ENCODE data around the gene P2RY14. TPM values are rescaled to one million over a fixed set of nuclear protein-coding genes. Genes with fewer than 3 reads are reported as not detected.

The P2RY14 gene
- total RNA-seq, 1 donor from 2014 or later, result not detected

GRCh38 chr3:151219056-151219455 is 59.3 kb downstream of the P2RY14 start:
- Mint-ChIP-seq H3K27me3 (ENCODE audit: low read depth) (no peaks in the 10 kb centered on the region), H3K27ac (ENCODE audit: unreplicated experiment) (no peak overlapping the region), H3K4me3 (ENCODE audit: unreplicated experiment) (no peak overlapping the region), H3K36me3 (ENCODE audit: low read depth) (no peaks in the 10 kb centered on the region), H3K4me1 (ENCODE audit: low read depth) (peaks cover 39% of the 10 kb centered on the region), H3K9me3 (ENCODE audit: low read depth) (peaks cover 9% of the 10 kb centered on the region)
- no peak for DNase-seq (ENCODE audit: low spot score)
- TF ChIP-seq CTCF (IDR thresholded peaks at IDR 0.05), result no peak

- Mint-ChIP-seq H3K27me3 (ENCODE audit: low read depth) (no peaks in the 10 kb centered on the region), H3K27ac (ENCODE audit: unreplicated experiment) (no peak overlapping the region), H3K4me3 (ENCODE audit: unreplicated experiment) (no peak overlapping the region)
These were observed 60.2 kb downstream of the P2RY14 start for GRCh38 chr3:151218136-151218535.

GRCh38 chr3:151216641-151217607 is 61.4 kb downstream of the P2RY14 start:
- no peak for TF ChIP-seq CTCF (IDR thresholded peaks at IDR 0.05)
- Mint-ChIP-seq H3K9me3 (ENCODE audit: low read depth) (peaks cover 8% of the 10 kb centered on the region), H3K4me3 (ENCODE audit: unreplicated experiment) (no peak overlapping the region), H3K36me3 (ENCODE audit: low read depth) (no peaks in the 10 kb centered on the region), H3K4me1 (ENCODE audit: low read depth) (peaks cover 39% of the 10 kb centered on the region), H3K27ac (ENCODE audit: unreplicated experiment) (peak overlapping the region; percentile 77), H3K27me3 (ENCODE audit: low read depth) (no peaks in the 10 kb centered on the region)
- DNase-seq (ENCODE audit: low spot score), result no peak

More at GRCh38 chr3:151218136-151218535, 60.2 kb downstream of the P2RY14 start:
- H3K36me3 Mint-ChIP-seq (ENCODE audit: low read depth), result no peaks in the 10 kb centered on the region
- no peak for DNase-seq (ENCODE audit: low spot score)
- peaks cover 9% of the 10 kb centered on the region for H3K9me3 Mint-ChIP-seq (ENCODE audit: low read depth)
- H3K4me1 Mint-ChIP-seq (ENCODE audit: low read depth), result peaks cover 39% of the 10 kb centered on the region
- TF ChIP-seq CTCF (IDR thresholded peaks at IDR 0.05), result no peak

GRCh38 chr3:151214459-151214858 is 63.9 kb downstream of the P2RY14 start:
- H3K9me3 Mint-ChIP-seq (ENCODE audit: low read depth), result no peaks in the 10 kb centered on the region
- peaks cover 48% of the 10 kb centered on the region for H3K4me1 Mint-ChIP-seq (ENCODE audit: low read depth)
- H3K4me3 Mint-ChIP-seq (ENCODE audit: unreplicated experiment), result no peak overlapping the region
- H3K36me3 Mint-ChIP-seq (ENCODE audit: low read depth), result no peaks in the 10 kb centered on the region
- no peak for DNase-seq (ENCODE audit: low spot score)
- no peak for TF ChIP-seq CTCF (IDR thresholded peaks at IDR 0.05)
- H3K27ac Mint-ChIP-seq (ENCODE audit: unreplicated experiment), result no peak overlapping the region
- no peaks in the 10 kb centered on the region for H3K27me3 Mint-ChIP-seq (ENCODE audit: low read depth)

GRCh38 chr3:151213881-151214280 is 64.5 kb downstream of the P2RY14 start:
- DNase-seq (ENCODE audit: low spot score), result no peak

More at GRCh38 chr3:151213881-151214280, 64.5 kb downstream of the P2RY14 start:
- Mint-ChIP-seq H3K4me3 (ENCODE audit: unreplicated experiment) (no peak overlapping the region), H3K9me3 (ENCODE audit: low read depth) (no peaks in the 10 kb centered on the region), H3K36me3 (ENCODE audit: low read depth) (no peaks in the 10 kb centered on the region), H3K27me3 (ENCODE audit: low read depth) (no peaks in the 10 kb centered on the region), H3K27ac (ENCODE audit: unreplicated experiment) (no peak overlapping the region), H3K4me1 (ENCODE audit: low read depth) (peaks cover 43% of the 10 kb centered on the region)
- TF ChIP-seq CTCF (IDR thresholded peaks at IDR 0.05), result no peak

Data from chondrocyte (in vitro differentiated cells).